A673 (cell line): ENCODE results near the gene OPN3. TPM values are rescaled to one million over a fixed set of nuclear protein-coding genes. Genes with fewer than 3 reads are reported as not detected.

Source experiments
- BruUV-seq: library from RNA; stranded (reverse); fragments of 400-500 nt; replicated peaks from 2 replicates; lab custom pipeline; 2021; lab: Mats Ljungman, UMichigan
- CTCF ChIA-PET: fragments of 300-600 bp; sonication (Branson Sonifier 250); formaldehyde crosslinking; loops from one replicate; lab custom pipeline; 2022; ENCODE audit warnings: antibody characterized with exemption; lab: Charles Lee
- POLR2A ChIA-PET: fragments of 300-600 bp; sonication (Branson Sonifier 250); formaldehyde crosslinking; loops from one replicate; lab custom pipeline; 2022; ENCODE audit warnings: antibody characterized with exemption; ENCODE audit not compliant: low non-redundant PET; lab: Charles Lee
- DNase-seq: peaks from one replicate; pipeline ENCODE4 v3.0.0-alpha.2; 2015; ENCODE audit warnings: low spot score
- H3K27ac ChIP-seq: fragments of 200-600 bp; sonication (generic); 2 replicates; pipeline ENCODE4 v1.5.1; 2016; ENCODE audit warnings: mixed run types, low read depth, mild to moderate bottlenecking, mixed read lengths, antibody characterized with exemption, low read length; ENCODE audit not compliant: poor library complexity, severe bottlenecking
- H3K27me3 ChIP-seq: fragments of 200-600 bp; sonication (generic); replicated peaks from 2 replicates; pipeline ENCODE4 v1.6.1; 2017; ENCODE audit warnings: mixed run types, low read depth, mild to moderate bottlenecking, mixed read lengths, antibody characterized with exemption, low read length; ENCODE audit not compliant: insufficient read depth, poor library complexity
- H3K36me3 ChIP-seq: fragments of 200-600 bp; sonication (generic); 2 replicates; pipeline ENCODE4 v1.6.1; 2016; ENCODE audit warnings: mixed run types, mild to moderate bottlenecking, mixed read lengths, antibody characterized with exemption, low read length; ENCODE audit not compliant: insufficient read depth, poor library complexity, severe bottlenecking
- H3K4me1 ChIP-seq: fragments of 200-600 bp; sonication (generic); 2 replicates; pipeline ENCODE4 v1.6.1; 2017; ENCODE audit warnings: mixed run types, mild to moderate bottlenecking, mixed read lengths, antibody characterized with exemption, low read length; ENCODE audit not compliant: insufficient read depth, poor library complexity, severe bottlenecking
- H3K4me3 ChIP-seq: fragments of 200-600 bp; sonication (generic); 2 replicates; pipeline ENCODE4 v1.5.1; 2016; ENCODE audit warnings: low read depth, mixed run types, mild to moderate bottlenecking, mixed read lengths, low read length; ENCODE audit not compliant: poor library complexity, severe bottlenecking
- H3K9me3 ChIP-seq: fragments of 200-600 bp; sonication (generic); 2 replicates; pipeline ENCODE4 v1.6.1; 2016; ENCODE audit warnings: mixed run types, low read depth, mild to moderate bottlenecking, mixed read lengths, antibody characterized with exemption, low read length; ENCODE audit not compliant: poor library complexity, severe bottlenecking
- CTCF ChIP-seq: fragments of 300-800, 200-600 bp; sonication (generic); conservative IDR thresholded peaks from 2 replicates; pipeline ENCODE4 v1.5.1; 2017; ENCODE audit warnings: low read depth, mild to moderate bottlenecking, antibody characterized with exemption, low read length, moderate library complexity, mixed read lengths
- EZH2 ChIP-seq: fragments of 200-600 bp; sonication (generic); IDR thresholded peaks from 2 replicates; pipeline ENCODE4 v1.6.1; 2017; ENCODE audit warnings: borderline replicate concordance, low read depth, mild to moderate bottlenecking, mixed read lengths, antibody characterized with exemption, low read length; ENCODE audit not compliant: poor library complexity, severe bottlenecking
- intact Hi-C: fragments of 100-400 bp; cut with micrococcal nuclease; formaldehyde crosslinking; loops from one replicate; pipeline ENCODE4 v1.10.0; 2022; ENCODE audit not compliant: unreplicated experiment
- total RNA-seq: library from RNA; stranded (reverse); gene quantifications from 2 replicates; pipeline ENCODE4 v1.2.3, GENCODE V29; 2021

Gene OPN3
- total RNA-seq, 1 experiment from 2014 or later: 12.6 TPM

- no peak overlapping the region for H3K27ac ChIP-seq
- no peaks in the 10 kb centered on the region for H3K27me3 ChIP-seq
- H3K36me3 ChIP-seq: no peaks in the 10 kb centered on the region
- no peak overlapping the region for H3K4me3 ChIP-seq
- ChIA-PET POLR2A (no interaction called here), CTCF (no interaction called here)
- intact Hi-C loops: no loop called here
- no peaks in the 10 kb centered on the region for H3K9me3 ChIP-seq
- BruUV-seq: no TSS peak
- H3K4me1 ChIP-seq: no peaks in the 10 kb centered on the region
- DNase-seq: no peak
- TF ChIP-seq EZH2: no peak
- no peak for TF ChIP-seq CTCF
These were observed 7.5 kb upstream of the OPN3 start for GRCh38 chr1:241647658-241648057.

- BruUV-seq: no TSS peak
These were observed 6.0 kb upstream of the OPN3 start for GRCh38 chr1:241646201-241646600.

GRCh38 chr1:241645199-241645598, 5.0 kb upstream of the OPN3 start:
- CTCF ChIA-PET: no interaction called here
- POLR2A ChIA-PET: no interaction called here
- TF ChIP-seq CTCF: no peak
- BruUV-seq: no TSS peak
- H3K9me3 ChIP-seq: no peaks in the 10 kb centered on the region
- no peak overlapping the region for H3K4me3 ChIP-seq
- no peak for DNase-seq
- H3K27ac ChIP-seq: no peak overlapping the region
- H3K36me3 ChIP-seq: no peaks in the 10 kb centered on the region
- intact Hi-C loops: no loop called here
- no peaks in the 10 kb centered on the region for H3K27me3 ChIP-seq
- no peaks in the 10 kb centered on the region for H3K4me1 ChIP-seq

More at GRCh38 chr1:241646201-241646600, 6.0 kb upstream of the OPN3 start:
- TF ChIP-seq CTCF: no peak
- TF ChIP-seq EZH2: no peak
- no peak overlapping the region for H3K4me3 ChIP-seq
- intact Hi-C loops: no loop called here
- no peaks in the 10 kb centered on the region for H3K4me1 ChIP-seq
- H3K27me3 ChIP-seq: no peaks in the 10 kb centered on the region
- DNase-seq: no peak
- H3K27ac ChIP-seq: no peak overlapping the region
- ChIA-PET POLR2A (no interaction called here), CTCF (no interaction called here)
- no peaks in the 10 kb centered on the region for H3K36me3 ChIP-seq
- H3K9me3 ChIP-seq: no peaks in the 10 kb centered on the region
